Lower leg skin (tissue), 3 donors: ENCODE measurements around the gene DKK1.

Experiments
- CTCF ChIP-seq, 3 donors: fragments of 450-650 bp; IDR thresholded peaks; one replicate each; pipeline ENCODE4 v1.5.1; 2016; ENCODE audit warnings: antibody characterized with exemption in 3 of 3, mild to moderate bottlenecking in 3 of 3, moderate library complexity in 2 of 3
- POLR2A ChIP-seq, 2 donors: fragments of 450-650 bp; IDR thresholded peaks; one replicate each; pipeline ENCODE4 v1.6.1; 2016 to 2017; ENCODE audit warnings: antibody characterized with exemption in 2 of 2, mild to moderate bottlenecking in 1 of 2, moderate library complexity in 1 of 2

GRCh38 chr10:52316001-52316400 is 1.9 kb downstream of the DKK1 start:
- TF ChIP-seq CTCF (IDR thresholded peaks at IDR 0.05) = no peak
- TF ChIP-seq POLR2A (IDR thresholded peaks at IDR 0.05) = no peak
